Chondrocyte (in vitro differentiated cells): ENCODE measurements around the gene FAF1. TPM values are rescaled to one million over a fixed set of nuclear protein-coding genes. Genes with fewer than 3 reads are reported as not detected.
"Not testable (repeated sequence)": the region's sequence is repeated elsewhere in the genome, so short reads cannot be mapped to it uniquely, and the experiment has no call there.

ENCODE experiments used
- DNase-seq: peaks from one replicate; pipeline ENCODE4 v3.0.0; 2021; ENCODE audit warnings: mixed read lengths, low spot score
- H3K27ac Mint-ChIP-seq: one replicate; pipeline ENCODE4 v1.8.0; 2021; ENCODE audit warnings: mild to moderate bottlenecking, moderate library complexity, mixed read lengths; ENCODE audit not compliant: unreplicated experiment
- H3K27me3 Mint-ChIP-seq: 2 replicates; pipeline ENCODE4 v1.8.0; 2021; ENCODE audit warnings: low read depth, mixed read lengths
- H3K36me3 Mint-ChIP-seq: 2 replicates; pipeline ENCODE4 v1.8.0; 2021; ENCODE audit warnings: low read depth, mixed read lengths
- H3K4me1 Mint-ChIP-seq: 2 replicates; pipeline ENCODE4 v1.8.0; 2021; ENCODE audit warnings: low read depth, mild to moderate bottlenecking, mixed read lengths
- H3K4me3 Mint-ChIP-seq: one replicate; pipeline ENCODE4 v1.8.0; 2021; ENCODE audit warnings: mild to moderate bottlenecking, moderate library complexity, mixed read lengths; ENCODE audit not compliant: unreplicated experiment
- H3K9me3 Mint-ChIP-seq: 2 replicates; pipeline ENCODE4 v1.8.0; 2021; ENCODE audit warnings: low read depth, mixed read lengths
- CTCF ChIP-seq: fragments of 200-600 bp; sonication (generic); IDR thresholded peaks from 2 replicates; pipeline ENCODE4 v1.5.0; 2021; ENCODE audit warnings: antibody characterized with exemption, mild to moderate bottlenecking, moderate library complexity
- total RNA-seq: library from RNA; stranded (reverse); gene quantifications from 3 replicates; pipeline ENCODE4 v1.2.1, GENCODE V29; 2021

FAF1 gene
- total RNA-seq, 1 donor from 2014 or later = 38.7 TPM

GRCh38 chr1:50529510-50529909, 430.6 kb downstream of the FAF1 start:
- DNase-seq = no peak
- no peak for TF ChIP-seq CTCF
- Mint-ChIP-seq H3K36me3 (peaks cover 2% of the 10 kb centered on the region), H3K9me3 (no peaks in the 10 kb centered on the region), H3K27me3 (no peaks in the 10 kb centered on the region), H3K27ac (no peak overlapping the region), H3K4me1 (peaks cover 3% of the 10 kb centered on the region), H3K4me3 (no peak overlapping the region)

GRCh38 chr1:50527987-50528320, 432.1 kb downstream of the FAF1 start:
- DNase-seq, H3K4me3 Mint-ChIP-seq, H3K27me3 Mint-ChIP-seq, H3K36me3 Mint-ChIP-seq, H3K27ac Mint-ChIP-seq, H3K9me3 Mint-ChIP-seq, H3K4me1 Mint-ChIP-seq: not testable (repeated sequence)

- H3K4me1 Mint-ChIP-seq = peaks cover 3% of the 10 kb centered on the region
- peaks cover 5% of the 10 kb centered on the region for H3K9me3 Mint-ChIP-seq
- no peak for DNase-seq
- no peaks in the 10 kb centered on the region for H3K27me3 Mint-ChIP-seq
- no peak overlapping the region for H3K27ac Mint-ChIP-seq
- no peak overlapping the region for H3K4me3 Mint-ChIP-seq
- H3K36me3 Mint-ChIP-seq = peaks cover 2% of the 10 kb centered on the region
- TF ChIP-seq CTCF = no peak
Observed at GRCh38 chr1:50527249-50527986, 432.6 kb downstream of the FAF1 start.

GRCh38 chr1:50526431-50526830, 433.6 kb downstream of the FAF1 start:
- H3K4me3 Mint-ChIP-seq = no peak overlapping the region

GRCh38 chr1:50523548-50523947, 436.5 kb downstream of the FAF1 start:
- Mint-ChIP-seq H3K27ac (no peak overlapping the region), H3K4me1 (no peaks in the 10 kb centered on the region), H3K9me3 (peaks cover 5% of the 10 kb centered on the region), H3K36me3 (peaks cover 2% of the 10 kb centered on the region), H3K27me3 (no peaks in the 10 kb centered on the region), H3K4me3 (no peak overlapping the region)
- DNase-seq = no peak
- TF ChIP-seq CTCF = no peak

More at GRCh38 chr1:50526431-50526830, 433.6 kb downstream of the FAF1 start:
- Mint-ChIP-seq H3K27me3 (no peaks in the 10 kb centered on the region), H3K36me3 (peaks cover 2% of the 10 kb centered on the region), H3K4me1 (peaks cover 3% of the 10 kb centered on the region), H3K9me3 (peaks cover 5% of the 10 kb centered on the region), H3K27ac (no peak overlapping the region)
- no peak for DNase-seq
- TF ChIP-seq CTCF = no peak
